SK-N-MC (cell line): ENCODE data around the gene SLC52A3.
"Not testable (repeated sequence)": the region's sequence is repeated elsewhere in the genome, so short reads cannot be mapped to it uniquely, and the experiment has no call there.

Experiments used
- DNase-seq: peaks from one replicate; pipeline ENCODE4 v3.0.0-alpha.2; 2011; ENCODE audit warnings: low read depth, low spot score
- H3K27ac ChIP-seq: fragments of 200-600 bp; sonication (generic); 2 replicates; pipeline ENCODE4 v1.5.1; 2016; ENCODE audit warnings: mixed run types
- H3K36me3 ChIP-seq: fragments of 200-600 bp; sonication (generic); 2 replicates; pipeline ENCODE4 v1.6.1; 2017; ENCODE audit warnings: antibody characterized with exemption, low read length, mixed read lengths; ENCODE audit not compliant: insufficient read depth
- H3K4me3 ChIP-seq: fragments of 200-600 bp; sonication (generic); 2 replicates; pipeline ENCODE4 v1.5.1; 2016
- H3K9ac ChIP-seq: fragments of 200-600 bp; sonication (generic); 2 replicates; pipeline ENCODE4 v1.8.0; 2017; ENCODE audit warnings: mixed run types, mixed read lengths; ENCODE audit not compliant: insufficient read length
- H3K9me3 ChIP-seq: fragments of 200-600 bp; sonication (generic); 2 replicates; pipeline ENCODE4 v1.6.1; 2017; ENCODE audit warnings: low read depth, mild to moderate bottlenecking, antibody characterized with exemption, low read length, moderate library complexity, mixed read lengths
- EZH2 ChIP-seq: fragments of 200-600 bp; sonication (generic); IDR thresholded peaks from one replicate; pipeline ENCODE4 v1.6.1; 2017; ENCODE audit warnings: antibody characterized with exemption
- FOXP2 ChIP-seq: optimal IDR thresholded peaks from 2 replicates; pipeline ENCODE3; 2011; ENCODE audit warnings: mild to moderate bottlenecking, moderate library complexity; ENCODE audit not compliant: insufficient read depth; ENCODE audit errors: extremely low read length, control extremely low read depth
- POLR2AphosphoS5 ChIP-seq: IDR thresholded peaks from 2 replicates; pipeline ENCODE4 v1.6.1; 2012; ENCODE audit warnings: mild to moderate bottlenecking, low read depth, low read length, borderline replicate concordance

The SLC52A3 gene

DNA sequence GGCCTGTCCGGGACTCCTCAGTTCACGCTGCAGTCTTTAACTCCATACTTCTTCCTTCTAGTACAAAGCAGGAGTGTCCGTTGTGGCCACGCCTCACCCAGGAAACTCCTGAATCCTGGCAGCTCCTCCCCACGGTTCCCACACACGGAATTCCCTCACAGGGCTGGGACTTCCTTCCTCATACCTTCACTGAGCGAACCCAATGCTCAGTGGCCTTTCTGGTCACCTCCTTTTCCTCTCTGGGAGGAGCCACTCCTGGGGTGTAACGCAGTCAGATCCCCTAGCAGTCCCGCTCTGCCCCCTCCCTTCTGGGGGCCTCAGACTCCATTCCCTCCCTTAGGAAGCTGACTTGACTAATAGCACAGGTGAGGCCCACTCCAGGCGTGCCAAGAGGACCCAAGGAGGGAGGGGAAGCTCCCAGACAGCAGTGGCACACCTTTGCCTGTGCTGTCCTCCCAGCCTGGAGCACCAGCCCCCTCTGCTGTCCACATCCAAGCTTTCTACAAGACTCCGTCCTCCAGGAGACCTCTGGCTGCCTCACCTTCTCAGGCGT lies at the start of gene SLC52A3:
TSS of gene SLC52A3 (minus strand) at position 75 of the 553 bp plus-strand sequence. CDS start 2,726 bp downstream, outside the sequence.
- Histone ChIP-seq H3K4me3 (no peak within 1 kb of the TSS), H3K27ac (no peak within 1 kb of the TSS), H3K36me3 (no peaks in the 10 kb centered on the region), H3K9me3 (no peaks in the 10 kb centered on the region), H3K9ac (no peak within 1 kb of the TSS)
- DNase-seq: no peak
- TF ChIP-seq FOXP2 (no peak), EZH2 (no peak), POLR2AphosphoS5 (no peak)

DNA sequence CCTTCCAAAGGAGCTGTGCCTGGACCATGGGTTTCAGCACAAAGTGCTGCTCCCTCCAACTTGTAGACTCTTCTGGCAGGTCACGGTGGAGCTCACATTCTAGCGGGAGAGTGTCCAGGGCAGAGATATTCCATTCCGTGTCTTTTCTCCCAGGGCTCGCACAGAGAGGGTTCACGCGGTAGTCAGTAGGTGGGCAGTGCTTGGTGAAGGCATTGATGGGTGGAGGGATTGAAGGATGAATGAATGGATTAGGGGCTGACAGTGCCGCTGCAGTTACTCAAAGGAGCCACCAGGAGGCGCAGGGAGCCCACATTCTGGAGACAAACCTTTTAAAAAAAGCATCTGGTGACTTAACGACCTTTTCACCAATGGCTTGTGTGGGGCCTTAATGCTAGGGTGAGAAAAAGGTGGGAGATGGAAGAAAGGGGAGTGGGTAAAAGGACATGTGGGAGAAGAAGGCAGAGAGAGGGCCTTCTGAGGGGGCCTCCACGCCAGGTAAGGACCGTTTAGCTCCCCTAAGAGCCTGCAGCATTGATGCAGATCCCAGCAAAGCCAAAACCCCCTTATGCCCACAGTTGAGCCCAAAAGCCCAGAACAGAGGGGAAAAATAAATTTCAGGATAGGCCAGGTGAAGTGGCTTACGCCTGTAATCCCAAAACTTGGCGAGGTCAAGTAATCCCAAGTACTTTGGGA lies 47.8 kb upstream of the SLC52A3 start:
- TF ChIP-seq EZH2 (no peak), FOXP2 (no peak), POLR2AphosphoS5 (no peak)
- DNase-seq: peak; percentile 20
- Histone ChIP-seq H3K27ac (no peak overlapping the region), H3K9me3 (no peaks in the 10 kb centered on the region), H3K9ac (no peak overlapping the region), H3K4me3 (no peak overlapping the region), H3K36me3 (no peaks in the 10 kb centered on the region)

DNA sequence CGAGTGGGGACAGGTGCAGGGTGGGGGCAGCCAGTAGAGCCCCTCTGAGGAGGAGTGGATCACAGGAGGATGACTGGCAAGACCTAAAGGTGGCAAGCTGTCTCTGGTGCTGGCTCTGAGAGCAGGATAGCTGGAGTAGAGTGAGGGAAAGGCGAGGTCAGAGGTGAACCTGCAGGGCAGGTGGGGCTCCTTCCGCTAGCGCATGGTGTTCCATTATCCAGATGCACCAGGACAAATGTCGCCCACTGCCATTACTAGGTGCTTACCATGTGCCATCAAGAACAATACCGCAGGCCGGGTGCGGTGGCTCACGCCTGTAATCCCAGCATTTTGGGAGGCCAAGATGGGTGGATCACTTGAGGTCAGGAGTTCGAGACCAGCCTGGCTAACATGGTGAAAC lies 46.9 kb upstream of the SLC52A3 start:
- TF ChIP-seq FOXP2 (no peak), EZH2 (no peak)
- H3K9ac ChIP-seq: no peak overlapping the region
- no peak for DNase-seq
- H3K9me3 ChIP-seq: no peaks in the 10 kb centered on the region
- H3K27ac ChIP-seq: no peak overlapping the region
- no peaks in the 10 kb centered on the region for H3K36me3 ChIP-seq
- no peak overlapping the region for H3K4me3 ChIP-seq

DNA sequence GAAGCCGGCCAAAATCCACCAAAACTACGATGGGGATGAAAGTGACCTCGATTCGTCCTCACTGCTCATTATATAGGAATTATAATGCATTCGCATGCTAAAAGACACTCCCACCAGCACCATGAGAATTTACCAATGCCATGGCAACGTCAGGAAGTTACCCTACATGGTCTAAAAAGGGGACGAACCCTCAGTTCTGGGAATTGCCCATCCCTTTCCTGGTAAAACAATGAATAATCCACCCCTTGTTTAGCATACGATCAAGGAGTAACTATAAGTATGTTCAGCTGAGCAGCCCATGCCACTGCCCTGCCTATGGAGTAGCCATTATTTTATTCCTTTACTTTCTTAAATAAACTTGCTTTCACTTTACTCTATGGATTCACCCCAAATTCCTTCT lies 45.1 kb upstream of the SLC52A3 start:
- TF ChIP-seq POLR2AphosphoS5 (no peak), FOXP2 (no peak), EZH2 (no peak)
- H3K9me3 ChIP-seq: no peaks in the 10 kb centered on the region

DNA sequence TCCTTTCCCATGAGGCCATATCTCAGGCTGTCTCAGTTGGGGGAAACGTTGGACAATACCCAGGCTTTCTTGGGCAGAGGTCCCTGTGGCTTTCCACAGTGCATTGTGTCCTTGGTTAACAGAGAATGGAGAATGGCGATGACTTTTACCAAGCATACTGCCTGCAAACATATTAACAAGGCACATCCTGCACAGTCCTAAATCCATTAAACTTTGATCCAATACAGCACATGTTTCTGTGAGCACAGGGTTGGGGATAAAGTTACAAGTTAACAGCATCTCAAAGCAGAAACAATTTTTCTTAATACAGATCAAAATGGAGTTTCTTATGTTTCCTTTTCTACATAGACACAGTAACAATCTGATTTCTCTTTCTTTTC lies 44.1 kb upstream of the SLC52A3 start:
- H3K9ac ChIP-seq, H3K36me3 ChIP-seq, DNase-seq, H3K27ac ChIP-seq, H3K4me3 ChIP-seq, H3K9me3 ChIP-seq: not testable (repeated sequence)

More for the DNA sequence above, 45.1 kb upstream of the SLC52A3 start:
- no peak for DNase-seq
- H3K9ac ChIP-seq: no peak overlapping the region
- H3K4me3 ChIP-seq: no peak overlapping the region
- H3K27ac ChIP-seq: no peak overlapping the region
- no peaks in the 10 kb centered on the region for H3K36me3 ChIP-seq

DNA sequence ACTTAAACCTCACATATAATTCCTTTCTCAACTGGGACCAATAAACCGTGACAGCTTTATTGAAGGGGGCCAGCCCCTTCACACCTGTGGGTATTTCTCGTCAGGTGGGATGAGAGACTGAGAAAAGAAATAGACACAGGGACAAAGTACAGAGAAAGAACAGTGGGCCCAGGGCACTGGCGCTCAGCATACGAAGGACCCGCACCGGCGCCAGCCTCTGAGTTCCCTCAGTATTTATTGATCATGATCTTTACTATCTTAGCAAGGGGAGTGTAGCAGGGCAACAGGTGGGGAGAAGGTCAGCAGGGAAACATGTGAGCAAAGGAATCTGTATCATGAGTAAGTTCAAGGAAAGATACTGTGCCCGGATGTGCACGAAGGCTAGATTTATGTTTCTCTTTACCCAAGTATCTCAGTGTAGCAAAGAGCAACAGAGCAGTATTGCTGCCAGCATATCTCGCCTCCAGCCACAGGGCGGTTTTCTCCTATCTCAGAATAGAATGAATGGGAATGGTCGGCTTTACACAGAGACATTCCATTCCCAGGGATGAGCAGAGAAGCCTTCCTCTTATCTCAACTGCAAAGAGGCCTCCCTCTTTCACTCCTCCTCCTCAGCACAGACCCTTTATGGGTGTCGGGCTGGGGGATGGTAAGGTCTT lies 43.6 kb upstream of the SLC52A3 start:
- not testable (repeated sequence) for H3K27ac ChIP-seq, H3K9me3 ChIP-seq, H3K36me3 ChIP-seq, H3K4me3 ChIP-seq, DNase-seq, H3K9ac ChIP-seq

DNA sequence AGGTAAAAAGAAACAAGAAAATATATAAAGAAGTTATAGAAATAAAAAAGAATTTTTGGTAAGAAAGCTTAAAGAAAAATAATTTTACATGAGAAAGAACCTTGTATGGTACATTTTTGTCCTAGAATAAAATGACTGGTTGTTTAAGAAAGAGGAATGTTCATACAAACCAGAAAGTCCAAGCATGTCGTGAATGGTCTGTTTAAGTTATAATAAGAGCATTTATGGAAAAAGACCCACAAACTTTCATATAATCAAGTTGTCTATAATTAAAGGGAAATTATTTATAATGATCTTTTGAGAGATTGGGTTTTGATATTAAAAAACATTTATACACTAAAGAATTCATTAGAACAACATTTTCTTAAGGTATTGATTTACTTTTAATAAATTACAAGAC lies 37.4 kb upstream of the SLC52A3 start:
- no peak overlapping the region for H3K4me3 ChIP-seq
- 0 out of 2 replicates have a peak, but pooled peaks cover 6% of the 10 kb centered on the region for H3K9me3 ChIP-seq
- H3K36me3 ChIP-seq: no peaks in the 10 kb centered on the region
- H3K27ac ChIP-seq: no peak overlapping the region
- peak; percentile 16 for DNase-seq
- H3K9ac ChIP-seq: no peak overlapping the region
- TF ChIP-seq EZH2 (no peak), POLR2AphosphoS5 (no peak), FOXP2 (no peak)

DNA sequence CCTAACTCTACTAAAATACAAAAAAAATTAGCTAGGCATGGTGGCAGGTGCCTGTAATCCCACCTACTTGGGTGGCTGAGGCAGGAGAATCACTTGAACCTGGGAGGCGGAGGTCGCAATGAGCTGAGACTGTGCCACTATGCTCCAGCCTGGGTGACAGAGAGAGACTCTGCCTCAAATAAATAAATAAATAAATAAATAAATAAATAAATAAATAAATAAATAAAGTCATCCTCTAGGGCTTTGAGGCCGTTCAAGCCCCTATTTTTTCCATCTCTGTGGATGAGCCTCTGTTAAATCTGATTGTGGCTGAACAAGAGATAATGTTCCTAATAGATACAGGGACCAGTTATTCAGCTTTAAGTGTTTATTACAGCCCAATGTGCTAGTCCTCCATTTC lies 33.4 kb upstream of the SLC52A3 start:
- H3K36me3 ChIP-seq: no peaks in the 10 kb centered on the region
- no peak for TF ChIP-seq POLR2AphosphoS5
- no peak for TF ChIP-seq EZH2
- no peak for TF ChIP-seq FOXP2
- 0 out of 2 replicates have a peak, but pooled peaks cover 6% of the 10 kb centered on the region for H3K9me3 ChIP-seq
- no peak for DNase-seq
- no peak overlapping the region for H3K4me3 ChIP-seq
- H3K9ac ChIP-seq: no peak overlapping the region
- H3K27ac ChIP-seq: no peak overlapping the region

DNA sequence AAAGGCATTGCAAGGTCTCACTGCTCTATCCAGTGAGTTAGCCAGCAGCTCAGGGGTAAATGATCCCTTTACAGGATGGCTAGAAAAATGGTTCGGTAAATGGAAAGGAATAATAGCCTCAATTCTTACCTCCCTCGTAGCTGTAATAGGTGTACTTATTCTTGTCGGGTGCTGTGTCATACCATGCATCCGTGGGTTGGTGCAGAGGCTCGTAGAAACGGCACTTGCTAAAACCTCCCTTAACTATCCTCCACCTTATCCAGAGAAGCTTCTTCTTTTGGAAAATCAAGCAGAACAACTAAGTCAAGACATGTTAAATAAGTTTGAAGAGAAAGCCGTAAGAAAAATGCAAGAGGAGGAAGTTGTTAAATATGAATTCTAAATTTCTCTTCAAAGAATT lies 31.7 kb upstream of the SLC52A3 start:
- H3K27ac ChIP-seq, H3K4me3 ChIP-seq, H3K9ac ChIP-seq, H3K9me3 ChIP-seq, DNase-seq, H3K36me3 ChIP-seq: not testable (repeated sequence)

DNA sequence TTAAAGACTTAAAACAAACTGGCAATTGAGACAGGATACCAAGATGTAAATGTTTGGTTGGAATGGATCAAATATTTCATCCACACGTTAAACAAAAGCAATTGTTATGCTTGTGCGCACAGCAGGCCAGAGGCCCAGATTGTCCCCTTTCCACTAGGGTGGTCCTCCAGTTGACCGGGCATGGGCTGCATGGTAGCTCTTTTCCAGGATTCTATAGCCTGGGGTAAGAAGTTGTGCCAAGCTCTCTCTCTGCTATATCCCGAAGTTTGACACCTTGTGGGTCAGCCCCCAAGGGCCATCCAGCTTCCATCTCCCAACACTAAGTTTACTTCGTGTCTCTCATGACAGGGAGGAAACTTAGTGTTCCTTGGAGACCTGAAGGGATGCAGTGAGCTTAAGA lies 30.4 kb upstream of the SLC52A3 start:
- H3K27ac ChIP-seq, DNase-seq, H3K4me3 ChIP-seq, H3K36me3 ChIP-seq, H3K9ac ChIP-seq, H3K9me3 ChIP-seq: not testable (repeated sequence)
